Measurements from ENCODE around the gene SYTL1. TPM values are rescaled to one million over a fixed set of nuclear protein-coding genes. Genes with fewer than 3 reads are reported as not detected.

The SYTL1 gene
- total RNA-seq, 2 experiments from 2014 or later: 83.5 to 106 TPM

- ChIA-PET POLR2A (no interaction called here), CTCF (interaction anchor here (1.2 to 1.8 kb wide), 2 partner anchors 59 to 64 kb away, joined by 3 to 7 read pairs; no protein-coding TSS in a partner anchor)
- peak overlapping the region; percentile 30 for H3K4me3 Mint-ChIP-seq
Measured at GRCh38 chr1:27361044-27361402, 19.2 kb downstream of the SYTL1 start.

GRCh38 chr1:27361553-27361952, 19.7 kb downstream of the SYTL1 start:
- no peak overlapping the region for H3K4me3 Mint-ChIP-seq
- no peak overlapping the region for H3K27ac Mint-ChIP-seq
- CTCF ChIA-PET: interaction anchor here (1.0 to 2.6 kb wide), 6 partner anchors 26 to 301 kb away, joined by 3 to 12 read pairs (median 5); no protein-coding TSS in a partner anchor
- no peak for DNase-seq
- H3K36me3 Mint-ChIP-seq (ENCODE audit: low read depth): no peaks in the 10 kb centered on the region
- no peaks in the 10 kb centered on the region for H3K9me3 Mint-ChIP-seq
- H3K4me1 Mint-ChIP-seq: peaks cover 47% of the 10 kb centered on the region
- POLR2A ChIA-PET: no interaction called here
- peaks cover 3% of the 10 kb centered on the region for H3K27me3 Mint-ChIP-seq

More at GRCh38 chr1:27361044-27361402, 19.2 kb downstream of the SYTL1 start:
- peaks cover 3% of the 10 kb centered on the region for H3K27me3 Mint-ChIP-seq
- no peak for DNase-seq
- no peak overlapping the region for H3K27ac Mint-ChIP-seq
- H3K36me3 Mint-ChIP-seq (ENCODE audit: low read depth): no peaks in the 10 kb centered on the region
- H3K4me1 Mint-ChIP-seq: peaks cover 50% of the 10 kb centered on the region
- H3K9me3 Mint-ChIP-seq: no peaks in the 10 kb centered on the region

GRCh38 chr1:27363766-27364695, 22.2 kb downstream of the SYTL1 start:
- no peak for DNase-seq
- CTCF ChIA-PET: interaction anchor here (0.6 to 5.5 kb wide), 6 partner anchors 7 to 67 kb away, joined by 3 to 53 read pairs (median 14); no protein-coding TSS in a partner anchor
- H3K4me1 Mint-ChIP-seq: peaks cover 50% of the 10 kb centered on the region
- peaks cover 1% of the 10 kb centered on the region for H3K27me3 Mint-ChIP-seq
- no peak overlapping the region for H3K27ac Mint-ChIP-seq
- H3K9me3 Mint-ChIP-seq: no peaks in the 10 kb centered on the region
- H3K36me3 Mint-ChIP-seq (ENCODE audit: low read depth): no peaks in the 10 kb centered on the region
- no peak overlapping the region for H3K4me3 Mint-ChIP-seq
- POLR2A ChIA-PET: no interaction called here

- DNase-seq: no peak
- POLR2A ChIA-PET: no interaction called here
- CTCF ChIA-PET: interaction anchor here (0.8 to 5.5 kb wide), 11 partner anchors 8 to 200 kb away, joined by 3 to 53 read pairs (median 15); no protein-coding TSS in a partner anchor
- Mint-ChIP-seq H3K4me1 (peaks cover 50% of the 10 kb centered on the region), H3K9me3 (no peaks in the 10 kb centered on the region), H3K36me3 (ENCODE audit: low read depth) (no peaks in the 10 kb centered on the region), H3K4me3 (peak overlapping the region; percentile 44), H3K27ac (peak overlapping the region; percentile 82), H3K27me3 (no peaks in the 10 kb centered on the region)
Measured at GRCh38 chr1:27364696-27365371, 23.0 kb downstream of the SYTL1 start.

DNA sequence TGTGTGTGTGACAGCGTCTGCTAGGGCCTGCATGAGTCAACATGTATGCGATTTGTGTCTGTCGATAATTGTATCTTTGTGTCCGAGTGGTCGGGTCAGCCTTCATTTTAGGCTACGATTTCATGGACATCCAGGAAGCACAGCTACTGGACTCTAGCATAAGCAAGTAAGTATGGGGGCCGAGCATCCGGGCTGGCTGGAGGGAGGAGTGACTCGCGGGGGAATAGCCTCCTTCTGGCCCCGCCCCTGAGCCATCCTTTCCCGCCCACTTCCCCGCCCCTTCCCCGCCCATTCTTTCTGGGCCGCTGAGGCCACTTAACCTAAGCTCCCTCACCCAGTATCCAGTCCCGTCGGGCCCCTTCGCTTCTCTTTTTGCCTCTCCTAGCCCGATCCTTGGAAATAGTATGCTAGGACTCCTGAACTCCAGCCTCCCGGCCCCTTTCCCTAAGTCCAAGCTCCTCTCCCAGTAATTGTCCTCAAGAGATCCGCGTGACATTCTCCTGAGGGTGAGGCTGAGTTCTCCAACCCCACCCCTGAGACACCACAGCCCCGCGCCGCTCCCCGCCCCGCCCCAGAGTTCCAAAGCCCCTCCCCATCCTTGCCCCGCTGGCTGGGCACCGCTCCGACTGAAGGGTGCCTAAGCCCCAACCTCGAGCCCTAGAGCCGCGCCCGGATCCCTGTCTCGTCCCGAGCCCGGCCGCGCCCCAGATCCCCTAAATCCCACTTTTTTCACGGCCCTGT, 23.7 kb downstream of the SYTL1 start:
- H3K9me3 Mint-ChIP-seq: no peaks in the 10 kb centered on the region
- CTCF ChIA-PET: interaction anchor here (0.6 to 5.5 kb wide), 25 partner anchors 8 to 1712 kb away, joined by 3 to 53 read pairs (median 4); partner anchors contain the start of genes STX12, SYTL1 and WASF2
- POLR2A ChIA-PET: interaction anchor here (0.6 kb wide), 1 partner anchor 63 kb away, joined by 3 read pairs; no protein-coding TSS in a partner anchor
- peak overlapping the region; percentile 82 for H3K27ac Mint-ChIP-seq
- no peaks in the 10 kb centered on the region for H3K27me3 Mint-ChIP-seq
- DNase-seq: peak; percentile 81
- peak overlapping the region; percentile 77 for H3K4me3 Mint-ChIP-seq
- H3K4me1 Mint-ChIP-seq: peaks cover 50% of the 10 kb centered on the region
- H3K36me3 Mint-ChIP-seq (ENCODE audit: low read depth): no peaks in the 10 kb centered on the region

DNA sequence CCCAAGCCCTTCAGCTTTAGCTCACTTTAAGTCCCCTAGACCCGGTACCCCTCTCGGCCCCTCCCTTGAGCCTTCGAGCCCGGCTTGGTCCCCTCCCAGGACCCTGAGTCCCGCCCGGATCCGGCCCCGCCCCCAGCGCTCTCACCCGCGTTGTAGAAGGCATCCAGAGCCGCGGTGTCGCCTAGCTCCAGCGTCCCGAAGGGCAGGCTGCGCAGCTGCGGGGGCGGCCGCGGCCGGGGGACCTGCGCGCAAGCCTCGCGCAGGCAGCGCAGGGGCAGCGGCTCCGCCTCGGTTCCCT, 24.2 kb downstream of the SYTL1 start:
- POLR2A ChIA-PET: interaction anchor here (0.6 kb wide), 1 partner anchor 64 kb away, joined by 3 read pairs; no protein-coding TSS in a partner anchor
- H3K4me1 Mint-ChIP-seq: peaks cover 46% of the 10 kb centered on the region
- no peaks in the 10 kb centered on the region for H3K36me3 Mint-ChIP-seq (ENCODE audit: low read depth)
- H3K9me3 Mint-ChIP-seq: no peaks in the 10 kb centered on the region
- H3K27me3 Mint-ChIP-seq: no peaks in the 10 kb centered on the region
- H3K4me3 Mint-ChIP-seq: peak overlapping the region; percentile 77
- CTCF ChIA-PET: interaction anchor here (0.6 to 5.5 kb wide), 25 partner anchors 9 to 1712 kb away, joined by 3 to 53 read pairs (median 4); partner anchors contain the start of genes STX12, SYTL1 and WASF2
- peak overlapping the region; percentile 82 for H3K27ac Mint-ChIP-seq
- peak; percentile 79 for DNase-seq

DNA sequence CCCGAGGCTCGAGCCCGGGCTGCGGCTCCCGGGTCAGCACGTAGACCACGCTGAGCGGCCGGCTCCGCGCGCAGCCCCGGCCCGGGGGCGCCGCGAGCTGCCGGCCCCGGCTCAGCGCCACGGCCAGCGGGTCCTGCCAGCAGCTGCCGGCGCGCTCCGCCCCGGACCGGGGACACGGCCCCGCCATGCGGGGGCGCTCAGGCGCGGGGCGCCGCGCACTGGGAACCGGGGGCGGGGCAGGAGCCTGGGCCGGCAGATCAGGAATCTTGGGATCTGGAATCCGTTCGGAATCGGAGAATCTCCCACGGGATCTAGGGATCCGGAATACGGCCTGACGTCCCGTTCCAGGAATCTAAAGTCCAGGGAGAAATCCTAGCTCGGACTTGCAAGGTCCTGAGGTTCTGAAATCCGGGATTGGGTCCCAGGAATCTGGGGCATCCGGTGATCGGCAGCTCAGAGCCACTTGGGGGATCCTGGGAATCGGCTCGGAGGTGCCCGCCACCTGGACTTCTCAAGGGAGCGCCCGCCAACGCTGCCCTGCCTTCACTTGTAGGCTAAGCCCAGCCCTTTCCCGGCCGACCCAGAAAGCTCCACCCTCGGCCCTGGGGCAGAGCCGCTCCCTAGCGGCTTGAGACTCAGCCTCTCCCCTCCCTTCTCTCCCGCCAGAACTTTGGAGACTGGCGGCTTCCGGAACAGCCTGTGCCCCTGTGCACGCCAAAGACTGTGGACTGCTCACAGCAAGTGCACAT, 24.8 kb downstream of the SYTL1 start, which contains the start of gene MAP3K6:
TSS of gene MAP3K6 (minus strand) at position 551 of the 749 bp plus-strand sequence. CDS start at position 187, 364 bp downstream.
- ChIA-PET CTCF (interaction anchor here (0.6 to 5.5 kb wide), 28 partner anchors 9 to 1713 kb away, joined by 3 to 53 read pairs (median 4); partner anchors contain the start of genes STX12, SYTL1 and WASF2), POLR2A (no interaction called here)
- Mint-ChIP-seq H3K4me3 (peak within 1 kb of the TSS; percentile 77), H3K4me1 (peaks cover 44% of the 10 kb centered on the region), H3K36me3 (ENCODE audit: low read depth) (no peaks in the 10 kb centered on the region), H3K9me3 (no peaks in the 10 kb centered on the region), H3K27me3 (no peaks in the 10 kb centered on the region), H3K27ac (peak within 1 kb of the TSS; percentile 82)
- peak; percentile 36 for DNase-seq

DNA sequence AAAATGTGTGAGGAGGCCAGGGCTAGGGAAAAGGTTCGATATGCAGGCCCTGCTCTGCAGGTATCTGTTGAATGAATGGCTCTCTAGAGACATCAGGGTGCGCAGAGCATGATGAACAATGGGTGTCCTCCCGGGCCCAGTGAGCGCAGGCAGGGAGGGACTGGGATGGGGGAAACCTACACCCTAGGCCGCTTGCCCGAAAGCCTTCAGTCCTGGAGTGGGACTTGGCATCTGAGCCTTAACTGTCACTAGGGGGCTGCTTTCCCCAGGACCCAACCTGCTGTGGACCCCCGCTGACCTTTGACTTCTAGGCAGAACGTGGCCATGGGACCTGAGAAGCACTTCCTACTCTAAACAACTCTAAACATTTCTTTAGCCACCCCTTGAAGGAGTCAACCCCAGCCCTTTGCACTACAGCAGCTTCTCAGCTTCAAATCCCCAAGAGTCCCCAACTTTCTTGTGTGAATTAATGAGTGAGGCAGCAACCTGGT, 25.4 kb downstream of the SYTL1 start:
- H3K4me3 Mint-ChIP-seq: peak overlapping the region; percentile 67
- DNase-seq: no peak
- peaks cover 44% of the 10 kb centered on the region for H3K4me1 Mint-ChIP-seq
- H3K27ac Mint-ChIP-seq: peak overlapping the region; percentile 52
- H3K36me3 Mint-ChIP-seq (ENCODE audit: low read depth): no peaks in the 10 kb centered on the region
- no peaks in the 10 kb centered on the region for H3K9me3 Mint-ChIP-seq
- ChIA-PET POLR2A (no interaction called here), CTCF (interaction anchor here (0.8 to 5.5 kb wide), 18 partner anchors 10 to 159 kb away, joined by 3 to 53 read pairs (median 6); partner anchors contain the start of genes SYTL1 and WASF2)
- H3K27me3 Mint-ChIP-seq: no peaks in the 10 kb centered on the region

- POLR2A ChIA-PET: interaction anchor here (0.6 kb wide), 1 partner anchor 36 kb away, joined by 3 read pairs; no protein-coding TSS in a partner anchor
- Mint-ChIP-seq H3K27me3 (no peaks in the 10 kb centered on the region), H3K4me3 (no peak overlapping the region), H3K27ac (peak overlapping the region; percentile 75), H3K36me3 (ENCODE audit: low read depth) (no peaks in the 10 kb centered on the region), H3K9me3 (no peaks in the 10 kb centered on the region), H3K4me1 (peaks cover 44% of the 10 kb centered on the region)
- CTCF ChIA-PET: interaction anchor here (1.1 to 5.5 kb wide), 5 partner anchors 12 to 36 kb away, joined by 3 to 53 read pairs (median 4); no protein-coding TSS in a partner anchor
- no peak for DNase-seq
Measured at GRCh38 chr1:27368869-27369582, 27.2 kb downstream of the SYTL1 start.

- POLR2A ChIA-PET: no interaction called here
- peaks cover 24% of the 10 kb centered on the region for H3K4me1 Mint-ChIP-seq
- H3K27ac Mint-ChIP-seq: no peak overlapping the region
- no peak for DNase-seq
- CTCF ChIA-PET: interaction anchor here (1.1 to 2.3 kb wide), 4 partner anchors 10 to 40 kb away, joined by 3 to 6 read pairs (median 4); partner anchors contain the start of gene CD164L2
- H3K36me3 Mint-ChIP-seq (ENCODE audit: low read depth): no peaks in the 10 kb centered on the region
- H3K9me3 Mint-ChIP-seq: no peaks in the 10 kb centered on the region
- H3K4me3 Mint-ChIP-seq: no peak overlapping the region
- H3K27me3 Mint-ChIP-seq: peaks cover 2% of the 10 kb centered on the region
Measured at GRCh38 chr1:27372022-27372807, 30.4 kb downstream of the SYTL1 start.
